ENCODE data around the gene TMEM72. TPM values are rescaled to one million over a fixed set of nuclear protein-coding genes. Genes with fewer than 3 reads are reported as not detected.

TMEM72 gene
- total and polyA plus RNA-seq, 2 donors (not counting 1 experiment from before 2014, with no cell fraction given): not detected

GRCh38 chr10:44965651-44966097 lies 54.5 kb downstream of the TMEM72 start:
- 43% methylated on average over 4 of the region's 6 CpGs for WGBS (ENCODE audit: insufficient coverage)

More at GRCh38 chr10:44965651-44966097, 54.5 kb downstream of the TMEM72 start:
- peak overlapping the region; percentile 42 for H3K27ac Mint-ChIP-seq
- H3K9me3 Mint-ChIP-seq (ENCODE audit: insufficient read depth): no peaks in the 10 kb centered on the region
- Histone ChIP-seq H4K20me1 (ENCODE audit: control insufficient read depth, insufficient read depth, low read length, poor library complexity, severe bottlenecking) (no peaks in the 10 kb centered on the region), H2AFZ (ENCODE audit: insufficient read depth, low read depth, low read length, poor library complexity, severe bottlenecking) (peak overlapping the region; percentile 31), H3K27me3 (replicated peaks in 1 of 4; ENCODE audit: control extremely low read depth in 1 of 4, control insufficient read depth in 3 of 4, insufficient read depth in 4 of 4, low read length in 3 of 4) (peaks cover 0 to 2% (median 0%) of the 10 kb centered on the region in 4 experiments), H3K4me2 (replicated peaks; ENCODE audit: low read depth, low read length, poor library complexity, severe bottlenecking) (peak overlapping the region; percentile 14), H3K9me3 (ENCODE audit: control extremely low read depth in 1 of 3, control insufficient read depth in 2 of 3, insufficient read depth in 1 of 3, low read length in 2 of 3) (no peaks in the 10 kb centered on the region), H3K9ac (ENCODE audit: low read length) (no peak overlapping the region), H3K4me3 (ENCODE audit: control extremely low read depth in 1 of 5, extremely low read depth in 1 of 5, insufficient read depth in 1 of 5, low read depth in 2 of 5, low read length in 4 of 5) (no peak overlapping the region), H3K27ac (ENCODE audit: low read length in 2 of 2) (no peak overlapping the region), H3K79me2 (ENCODE audit: control insufficient read depth, insufficient read depth, low read length) (no peaks in the 10 kb centered on the region), H3K4me1 (ENCODE audit: control insufficient read depth in 2 of 2, insufficient read depth in 2 of 2, low read length in 2 of 2) (peaks cover 46 to 70% of the 10 kb centered on the region in 2 donors), H3K36me3 (replicated peaks in 1 of 2; ENCODE audit: control extremely low read depth in 1 of 2, control insufficient read depth in 1 of 2, extremely low read depth in 1 of 2, insufficient read depth in 2 of 2, low read length in 1 of 2) (no peaks in the 10 kb centered on the region)
- CTCF ChIA-PET: interaction anchor here (0.7 to 4.2 kb wide), 5 partner anchors 8 to 34 kb away, joined by 3 to 24 read pairs (median 3); partner anchors contain the start of gene DEPP1
- DNase-seq (no peak), ATAC-seq (ENCODE audit: low read depth) (no peak)
- no peak for TF ChIP-seq EZH2 (IDR thresholded peaks at IDR 0.05; ENCODE audit: borderline replicate concordance, insufficient read depth, low read depth, low read length, poor library complexity, severe bottlenecking)
- no peak for TF ChIP-seq CTCF (IDR thresholded peaks at IDR 0.05)
- H3K27me3 Mint-ChIP-seq: no peaks in the 10 kb centered on the region
- H3K4me3 Mint-ChIP-seq: no peak overlapping the region
- peaks cover 67% of the 10 kb centered on the region for H3K4me1 Mint-ChIP-seq
- POLR2A ChIA-PET: no interaction called here
- intact Hi-C loops (cut with micrococcal nuclease): loop anchor here (1.0 kb wide), 1 partner anchor 10 kb away; no protein-coding TSS in a partner anchor

Measured in B cell (primary cell).